ENCODE data around the gene SAMD4A. TPM values are rescaled to one million over a fixed set of nuclear protein-coding genes. Genes with fewer than 3 reads are reported as not detected.

The SAMD4A gene
- total RNA-seq, 1 donor from 2014 or later = 4.7 TPM

- no peak overlapping the region for H3K4me3 Mint-ChIP-seq
- H3K4me1 Mint-ChIP-seq = peaks cover 17% of the 10 kb centered on the region
- no peaks in the 10 kb centered on the region for H3K36me3 Mint-ChIP-seq (ENCODE audit: low read depth)
- no peak for TF ChIP-seq CTCF (conservative IDR thresholded peaks at IDR 0.05)
- H3K27me3 Mint-ChIP-seq (ENCODE audit: low read depth) = no peaks in the 10 kb centered on the region
- H3K9me3 Mint-ChIP-seq = no peaks in the 10 kb centered on the region
- no peak overlapping the region for H3K27ac Mint-ChIP-seq (ENCODE audit: unreplicated experiment)
- DNase-seq (ENCODE audit: low read depth, low spot score) = no peak
Observed at GRCh38 chr14:54788701-54789100, 221.8 kb downstream of the SAMD4A start.

GRCh38 chr14:54789166-54789565, 222.2 kb downstream of the SAMD4A start:
- DNase-seq (ENCODE audit: low read depth, low spot score) = no peak
- Mint-ChIP-seq H3K4me1 (peaks cover 17% of the 10 kb centered on the region), H3K36me3 (ENCODE audit: low read depth) (no peaks in the 10 kb centered on the region), H3K9me3 (no peaks in the 10 kb centered on the region), H3K4me3 (no peak overlapping the region), H3K27ac (ENCODE audit: unreplicated experiment) (no peak overlapping the region), H3K27me3 (ENCODE audit: low read depth) (no peaks in the 10 kb centered on the region)
- no peak for TF ChIP-seq CTCF (conservative IDR thresholded peaks at IDR 0.05)

DNA sequence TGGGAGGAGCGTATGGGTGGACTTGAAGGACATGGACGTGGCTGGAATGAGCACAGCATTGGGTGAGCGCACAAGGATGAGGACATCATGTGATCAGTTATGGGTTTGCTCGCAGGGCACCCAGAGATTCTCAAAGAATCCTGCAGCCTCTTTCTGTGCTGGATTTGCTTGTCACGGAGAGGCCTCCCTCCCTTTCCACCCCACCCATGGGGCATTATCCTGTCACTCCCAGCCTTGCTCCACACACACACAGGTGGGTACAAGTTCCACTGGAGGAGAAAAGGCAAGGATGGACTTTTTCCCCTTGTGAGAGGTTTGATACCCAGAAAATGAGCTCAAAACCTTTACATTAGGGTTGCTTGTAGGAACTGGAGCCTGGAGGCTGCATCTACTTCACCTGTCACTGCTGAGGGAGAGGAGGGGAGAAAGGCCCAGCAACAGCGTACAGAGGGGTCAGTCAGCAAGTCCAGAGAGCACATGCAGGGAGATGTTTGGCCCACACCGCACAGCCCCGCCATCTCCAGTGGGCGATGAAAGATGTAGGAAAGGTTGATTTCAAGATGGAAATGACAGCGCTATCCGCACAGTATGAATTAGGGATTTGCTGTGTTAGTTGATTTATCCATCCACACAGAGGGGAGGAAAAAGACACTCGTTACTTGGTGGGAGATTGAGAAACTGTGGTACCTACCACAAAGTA, 223.0 kb downstream of the SAMD4A start:
- H3K4me1 Mint-ChIP-seq = peaks cover 17% of the 10 kb centered on the region
- no peaks in the 10 kb centered on the region for H3K36me3 Mint-ChIP-seq (ENCODE audit: low read depth)
- no peak overlapping the region for H3K27ac Mint-ChIP-seq (ENCODE audit: unreplicated experiment)
- DNase-seq (ENCODE audit: low read depth, low spot score) = no peak
- no peaks in the 10 kb centered on the region for H3K27me3 Mint-ChIP-seq (ENCODE audit: low read depth)
- H3K9me3 Mint-ChIP-seq = no peaks in the 10 kb centered on the region
- no peak overlapping the region for H3K4me3 Mint-ChIP-seq
- TF ChIP-seq CTCF (conservative IDR thresholded peaks at IDR 0.05) = no peak

DNA sequence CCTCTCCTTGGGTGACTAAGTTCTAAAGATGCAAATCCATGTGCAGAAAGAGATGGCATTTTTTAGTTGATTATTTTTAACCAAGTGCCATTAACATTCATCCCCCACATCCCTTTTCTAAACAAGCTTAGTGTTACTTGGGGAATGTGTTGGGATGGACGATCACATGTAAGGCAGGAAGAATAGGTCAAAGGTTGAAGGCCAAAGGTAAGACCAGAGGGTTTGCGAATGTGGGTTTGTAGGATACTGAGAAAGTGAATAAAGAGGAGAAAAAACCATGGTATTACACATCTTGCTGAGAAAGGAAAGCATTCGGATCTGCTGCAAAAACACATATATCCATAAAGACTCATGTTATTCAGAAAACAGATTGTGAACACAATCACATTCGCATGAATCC, 224.1 kb downstream of the SAMD4A start:
- no peaks in the 10 kb centered on the region for H3K9me3 Mint-ChIP-seq
- no peak overlapping the region for H3K4me3 Mint-ChIP-seq
- peaks cover 17% of the 10 kb centered on the region for H3K4me1 Mint-ChIP-seq
- no peak overlapping the region for H3K27ac Mint-ChIP-seq (ENCODE audit: unreplicated experiment)
- DNase-seq (ENCODE audit: low read depth, low spot score) = no peak
- H3K27me3 Mint-ChIP-seq (ENCODE audit: low read depth) = no peaks in the 10 kb centered on the region
- H3K36me3 Mint-ChIP-seq (ENCODE audit: low read depth) = no peaks in the 10 kb centered on the region
- no peak for TF ChIP-seq CTCF (conservative IDR thresholded peaks at IDR 0.05)

- Mint-ChIP-seq H3K36me3 (ENCODE audit: low read depth) (no peaks in the 10 kb centered on the region), H3K9me3 (no peaks in the 10 kb centered on the region), H3K27ac (ENCODE audit: unreplicated experiment) (no peak overlapping the region), H3K4me1 (peaks cover 12% of the 10 kb centered on the region), H3K4me3 (no peak overlapping the region), H3K27me3 (ENCODE audit: low read depth) (no peaks in the 10 kb centered on the region)
- no peak for DNase-seq (ENCODE audit: low read depth, low spot score)
- no peak for TF ChIP-seq CTCF (conservative IDR thresholded peaks at IDR 0.05)
Observed at GRCh38 chr14:54792288-54792687, 225.4 kb downstream of the SAMD4A start.
